ENCODE data around the gene NMS. TPM values are rescaled to one million over a fixed set of nuclear protein-coding genes. Genes with fewer than 3 reads are reported as not detected.

Gene NMS
- total and polyA plus RNA-seq, 2 donors (not counting 1 experiment from before 2014, with no cell fraction given), result not detected

GRCh38 chr2:100426384-100426720, 43.9 kb upstream of the NMS start:
- H3K79me2 ChIP-seq (ENCODE audit: control insufficient read depth, insufficient read depth, low read length), result no peaks in the 10 kb centered on the region

GRCh38 chr2:100427111-100427510, 43.2 kb upstream of the NMS start:
- no peaks in the 10 kb centered on the region for H3K9me3 ChIP-seq (ENCODE audit: control insufficient read depth, insufficient read depth, low read depth, low read length)
- no peaks in the 10 kb centered on the region for H3K79me2 ChIP-seq (ENCODE audit: control insufficient read depth, insufficient read depth, low read length)
- DNase-seq (ENCODE audit: low read depth in 2 of 2), result no peak
- no peak overlapping the region for H2AFZ ChIP-seq (ENCODE audit: low read length)
- H3K36me3 ChIP-seq (ENCODE audit: control insufficient read depth, insufficient read depth, low read length), result no peaks in the 10 kb centered on the region
- H3K9ac ChIP-seq (ENCODE audit: insufficient read depth, low read length), result no peak overlapping the region
- H4K20me1 ChIP-seq (ENCODE audit: control insufficient read depth, extremely low read depth, insufficient read depth, low read length), result no peaks in the 10 kb centered on the region
- TF ChIP-seq CTCF (conservative IDR thresholded peaks at IDR 0.05 in 1 of 2, IDR thresholded peaks at IDR 0.05 in 1 of 2; ENCODE audit: low read depth in 1 of 2, low read length in 2 of 2) (no peak), EZH2 (IDR thresholded peaks at IDR 0.05; ENCODE audit: low read length, missing control alignments) (no peak)
- no peak overlapping the region for H3K4me3 ChIP-seq (replicated peaks in 1 of 4; ENCODE audit: control extremely low read depth in 1 of 4, insufficient read depth in 1 of 4, low read depth in 3 of 4, low read length in 4 of 4)
- no peaks in the 10 kb centered on the region for H3K27me3 ChIP-seq (ENCODE audit: control insufficient read depth, insufficient read depth, low read length)
- no peaks in the 10 kb centered on the region for H3K4me1 ChIP-seq (ENCODE audit: control insufficient read depth, extremely low read depth, insufficient read depth, low read length)
- no peak overlapping the region for H3K4me2 ChIP-seq (ENCODE audit: extremely low read depth, insufficient read depth, low read length)
- H3K27ac ChIP-seq (ENCODE audit: insufficient read depth, low read length), result no peak overlapping the region

More at GRCh38 chr2:100426384-100426720, 43.9 kb upstream of the NMS start:
- DNase-seq (ENCODE audit: low read depth in 2 of 2), result no peak
- Histone ChIP-seq H3K4me3 (replicated peaks in 1 of 4; ENCODE audit: control extremely low read depth in 1 of 4, insufficient read depth in 1 of 4, low read depth in 3 of 4, low read length in 4 of 4) (no peak overlapping the region), H3K27ac (ENCODE audit: insufficient read depth, low read length) (no peak overlapping the region), H3K36me3 (ENCODE audit: control insufficient read depth, insufficient read depth, low read length) (no peaks in the 10 kb centered on the region), H4K20me1 (ENCODE audit: control insufficient read depth, extremely low read depth, insufficient read depth, low read length) (no peaks in the 10 kb centered on the region), H3K27me3 (ENCODE audit: control insufficient read depth, insufficient read depth, low read length) (no peaks in the 10 kb centered on the region), H3K9ac (ENCODE audit: insufficient read depth, low read length) (no peak overlapping the region), H3K9me3 (ENCODE audit: control insufficient read depth, insufficient read depth, low read depth, low read length) (no peaks in the 10 kb centered on the region), H3K4me2 (ENCODE audit: extremely low read depth, insufficient read depth, low read length) (no peak overlapping the region), H2AFZ (ENCODE audit: low read length) (no peak overlapping the region), H3K4me1 (ENCODE audit: control insufficient read depth, extremely low read depth, insufficient read depth, low read length) (no peaks in the 10 kb centered on the region)
- TF ChIP-seq CTCF (conservative IDR thresholded peaks at IDR 0.05 in 1 of 2, IDR thresholded peaks at IDR 0.05 in 1 of 2; ENCODE audit: low read depth in 1 of 2, low read length in 2 of 2), result no peak
- no peak for TF ChIP-seq EZH2 (IDR thresholded peaks at IDR 0.05; ENCODE audit: low read length, missing control alignments)

GRCh38 chr2:100427627-100428258, 42.5 kb upstream of the NMS start:
- DNase-seq (ENCODE audit: low read depth in 2 of 2), result peak; percentile 25 to 42
- Histone ChIP-seq H3K36me3 (ENCODE audit: control insufficient read depth, insufficient read depth, low read length) (no peaks in the 10 kb centered on the region), H2AFZ (ENCODE audit: low read length) (no peak overlapping the region), H3K9me3 (ENCODE audit: control insufficient read depth, insufficient read depth, low read depth, low read length) (no peaks in the 10 kb centered on the region), H3K4me2 (ENCODE audit: extremely low read depth, insufficient read depth, low read length) (no peak overlapping the region), H4K20me1 (ENCODE audit: control insufficient read depth, extremely low read depth, insufficient read depth, low read length) (no peaks in the 10 kb centered on the region), H3K27ac (ENCODE audit: insufficient read depth, low read length) (no peak overlapping the region), H3K4me3 (replicated peaks in 1 of 4; ENCODE audit: control extremely low read depth in 1 of 4, insufficient read depth in 1 of 4, low read depth in 3 of 4, low read length in 4 of 4) (no peak overlapping the region), H3K27me3 (ENCODE audit: control insufficient read depth, insufficient read depth, low read length) (no peaks in the 10 kb centered on the region), H3K9ac (ENCODE audit: insufficient read depth, low read length) (no peak overlapping the region), H3K4me1 (ENCODE audit: control insufficient read depth, extremely low read depth, insufficient read depth, low read length) (no peaks in the 10 kb centered on the region), H3K79me2 (ENCODE audit: control insufficient read depth, insufficient read depth, low read length) (no peaks in the 10 kb centered on the region)
- TF ChIP-seq CTCF (conservative IDR thresholded peaks at IDR 0.05 in 1 of 2, IDR thresholded peaks at IDR 0.05 in 1 of 2; ENCODE audit: low read depth in 1 of 2, low read length in 2 of 2), result peak; percentile 45 to 56
- no peak for TF ChIP-seq EZH2 (IDR thresholded peaks at IDR 0.05; ENCODE audit: low read length, missing control alignments)
